Skin of body (tissue), 2 donors: ENCODE data around the gene UBE2E1. TPM values are rescaled to one million over a fixed set of nuclear protein-coding genes. Genes with fewer than 3 reads are reported as not detected.
"Not testable (repeated sequence)": the region's sequence is repeated elsewhere in the genome, so short reads cannot be mapped to it uniquely, and the experiment has no call there.

Experiments
- DNase-seq: peaks from one replicate; lab custom pipeline; 2025; lab: John Stamatoyannopoulos, UW
- total RNA-seq: library from RNA; depleted of rRNA; stranded (reverse); fragments of >200 nt; gene quantifications from one replicate; pipeline ENCODE4 v1.2.3, GENCODE V29; 2014

Gene UBE2E1
- total RNA-seq, 1 donor from 2014 or later = 74.1 TPM

DNA sequence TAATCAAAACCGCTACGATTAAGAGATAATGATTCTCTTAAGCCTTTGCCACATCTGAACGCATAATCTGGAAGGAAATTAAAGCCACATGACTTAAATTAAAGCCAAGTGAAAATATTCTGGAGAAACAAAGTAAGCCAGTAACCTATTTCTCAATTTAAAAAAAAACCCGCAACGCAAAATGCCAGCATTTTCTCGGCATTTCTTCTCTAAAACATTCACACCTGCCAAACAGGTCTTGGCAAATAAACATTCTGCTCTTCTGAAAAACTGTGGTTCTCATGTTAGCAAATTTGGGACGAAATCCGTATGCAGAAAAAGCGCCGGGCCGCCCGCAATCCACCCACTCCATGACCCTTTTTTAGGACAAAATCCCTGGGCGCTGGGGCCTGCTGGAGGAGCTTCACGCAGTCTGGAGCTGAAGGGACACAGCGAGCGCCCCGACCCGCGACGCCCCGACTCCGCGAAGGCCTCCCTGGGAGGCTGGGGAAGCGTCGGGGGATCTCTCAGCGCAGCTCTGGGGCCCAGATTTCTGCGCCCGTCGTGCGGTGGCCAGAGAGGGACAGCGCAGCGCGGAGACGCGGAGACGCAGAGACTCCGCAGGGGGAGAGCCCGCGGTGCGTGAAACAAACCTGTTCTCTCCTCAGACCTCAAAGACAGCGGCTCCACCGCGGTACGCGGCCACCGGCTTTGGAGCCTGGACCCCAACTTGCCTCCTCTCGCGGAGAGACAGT lies 110.6 kb downstream of the UBE2E1 start:
- peak; percentile 26 for DNase-seq

DNA sequence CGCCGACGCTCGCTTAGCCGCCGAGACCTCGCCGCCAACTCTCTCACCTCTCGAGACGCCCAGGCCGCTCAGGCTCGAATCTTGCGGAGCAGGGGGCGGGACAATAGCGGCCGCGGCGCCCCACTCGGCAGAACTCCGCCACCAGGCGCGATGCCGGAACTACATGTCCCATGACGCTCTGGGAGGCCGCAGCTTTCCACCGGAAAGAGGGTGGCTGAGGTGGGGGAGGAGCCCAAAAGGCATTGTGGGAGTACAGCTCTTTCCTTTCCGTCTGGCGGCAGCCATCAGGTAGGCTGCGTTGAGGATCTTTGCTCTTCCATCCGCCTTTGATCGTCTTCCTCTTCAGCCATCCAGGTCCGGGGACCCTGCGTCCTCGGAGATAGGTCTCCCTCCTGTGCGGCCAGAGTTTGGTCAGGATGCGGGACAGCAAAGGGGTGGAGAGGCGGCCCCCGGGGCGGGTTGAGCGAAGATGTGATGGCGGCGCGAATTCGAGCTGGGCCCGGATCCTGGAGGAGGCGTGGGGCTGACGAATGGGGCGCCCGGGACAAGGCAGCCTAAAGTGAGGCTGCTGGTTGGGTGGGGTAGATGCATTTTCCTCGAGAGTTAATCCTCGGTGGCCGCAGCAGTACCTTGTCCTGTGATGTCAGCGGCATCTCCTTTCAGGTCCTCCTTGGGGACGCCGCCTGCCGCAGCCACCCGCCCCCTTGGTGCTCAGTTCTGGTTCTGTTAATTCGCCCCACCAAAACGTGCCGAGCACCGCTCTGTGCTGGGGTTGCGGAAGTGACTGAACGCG lies 111.3 kb downstream of the UBE2E1 start, which contains the start of the genes NKIRAS1 and RPL15:
Gene NKIRAS1 (minus strand): TSS at position 105 of the 793 bp plus-strand sequence. CDS start 6,086 bp downstream, outside the sequence.
Gene RPL15 (plus strand): TSS at position 247 of the 793 bp plus-strand sequence. CDS start 728 bp downstream, outside the sequence.
- peak; percentile 99 for DNase-seq

DNA sequence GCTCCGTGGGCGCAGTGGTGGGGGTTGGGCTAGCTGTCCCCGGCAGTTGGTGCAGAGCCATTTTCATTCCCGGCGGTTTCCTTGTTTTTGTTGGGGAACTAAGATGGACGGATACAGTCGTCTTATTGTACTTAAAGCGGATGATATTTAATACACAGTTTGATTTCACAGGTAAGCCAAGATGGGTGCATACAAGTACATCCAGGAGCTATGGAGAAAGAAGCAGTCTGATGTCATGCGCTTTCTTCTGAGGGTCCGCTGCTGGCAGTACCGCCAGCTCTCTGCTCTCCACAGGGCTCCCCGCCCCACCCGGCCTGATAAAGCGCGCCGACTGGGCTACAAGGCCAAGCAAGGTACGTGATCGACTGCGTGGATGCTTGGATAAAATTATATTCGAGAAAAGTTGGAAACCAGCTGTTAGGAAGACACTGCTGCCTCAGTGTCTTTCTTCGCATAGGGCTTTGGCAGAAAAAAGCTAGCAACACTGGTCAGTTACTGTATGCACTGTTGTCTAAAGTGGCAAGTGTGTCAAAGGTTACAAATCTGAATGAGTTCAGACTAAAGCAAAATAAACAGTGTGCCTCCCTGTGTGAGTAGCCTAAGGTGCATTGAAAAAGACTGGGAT lies 112.0 kb downstream of the UBE2E1 start:
- DNase-seq = peak; percentile 53

DNA sequence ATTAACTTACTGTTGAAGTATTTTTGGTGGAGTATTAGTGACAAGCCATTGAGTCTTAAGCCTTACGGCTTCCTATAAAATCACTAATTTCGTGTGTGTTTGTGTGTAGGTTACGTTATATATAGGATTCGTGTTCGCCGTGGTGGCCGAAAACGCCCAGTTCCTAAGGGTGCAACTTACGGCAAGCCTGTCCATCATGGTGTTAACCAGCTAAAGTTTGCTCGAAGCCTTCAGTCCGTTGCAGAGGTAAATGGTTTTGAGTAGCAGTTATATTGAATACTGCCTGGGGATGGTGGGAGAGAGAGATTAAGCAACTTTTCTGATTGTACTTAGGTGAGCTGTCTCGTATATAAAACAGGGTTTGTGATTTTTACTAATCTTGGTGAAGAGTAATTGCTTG lies 112.6 kb downstream of the UBE2E1 start:
- DNase-seq = not testable (repeated sequence)

DNA sequence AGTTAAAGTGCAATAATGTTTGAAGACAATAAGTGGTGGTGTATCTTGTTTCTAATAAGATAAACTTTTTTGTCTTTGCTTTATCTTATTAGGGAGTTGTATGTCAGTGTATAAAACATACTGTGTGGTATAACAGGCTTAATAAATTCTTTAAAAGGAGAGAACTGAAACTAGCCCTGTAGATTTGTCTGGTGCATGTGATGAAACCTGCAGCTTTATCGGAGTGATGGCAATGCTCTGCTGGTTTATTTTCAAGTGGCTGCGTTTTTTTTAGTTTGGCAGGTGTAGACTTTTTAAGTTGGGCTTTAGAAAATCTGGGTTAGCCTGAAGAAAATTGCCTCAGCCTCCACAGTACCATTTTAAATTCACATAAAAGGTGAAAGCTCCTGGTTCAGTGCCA lies 113.9 kb downstream of the UBE2E1 start:
- no peak for DNase-seq

DNA sequence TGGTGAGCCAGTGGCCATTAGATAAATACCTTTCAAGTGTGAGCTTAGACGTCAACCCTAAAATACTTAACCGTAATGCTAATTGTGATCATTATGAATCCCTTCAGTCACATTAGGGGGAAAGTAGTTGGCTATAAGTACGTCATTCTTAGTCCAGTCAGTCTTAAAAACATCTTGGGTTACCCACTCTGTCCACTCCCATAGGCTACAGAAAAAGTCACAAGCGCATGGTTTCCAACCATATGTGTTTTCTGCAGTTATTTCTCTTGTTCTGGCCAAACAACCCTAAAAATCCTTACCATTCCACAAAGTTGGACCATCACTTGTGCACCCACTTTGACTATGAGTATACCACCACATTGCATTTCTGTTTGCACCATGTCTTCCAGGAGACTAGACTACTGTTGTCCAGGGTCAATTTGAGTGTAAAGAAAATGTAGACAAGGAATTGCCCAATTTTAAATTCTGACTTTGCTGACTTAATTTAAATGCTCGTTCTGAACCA lies 114.4 kb downstream of the UBE2E1 start:
- DNase-seq = no peak

DNA sequence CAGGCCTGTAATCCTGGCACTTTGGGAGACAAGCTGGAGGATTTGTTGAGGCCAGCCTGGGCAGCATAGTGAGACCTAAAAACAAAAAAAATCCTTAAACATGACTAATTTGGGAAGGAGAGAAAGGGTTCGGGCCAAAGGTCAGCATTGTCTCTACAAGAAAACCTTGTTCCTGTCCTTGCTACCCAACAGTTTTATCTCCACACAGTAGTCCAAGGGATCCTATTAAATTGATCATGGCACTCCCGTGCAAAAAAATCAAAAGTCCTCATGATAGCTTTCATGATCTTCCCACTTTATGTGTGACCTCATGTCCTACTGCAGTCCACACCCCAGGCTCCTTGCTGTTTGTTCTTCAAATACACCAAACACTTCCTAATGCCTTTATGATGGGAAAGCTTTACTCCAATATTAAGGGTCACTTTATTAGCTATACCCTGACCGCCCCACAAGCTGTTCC lies 115.3 kb downstream of the UBE2E1 start:
- no peak for DNase-seq

DNA sequence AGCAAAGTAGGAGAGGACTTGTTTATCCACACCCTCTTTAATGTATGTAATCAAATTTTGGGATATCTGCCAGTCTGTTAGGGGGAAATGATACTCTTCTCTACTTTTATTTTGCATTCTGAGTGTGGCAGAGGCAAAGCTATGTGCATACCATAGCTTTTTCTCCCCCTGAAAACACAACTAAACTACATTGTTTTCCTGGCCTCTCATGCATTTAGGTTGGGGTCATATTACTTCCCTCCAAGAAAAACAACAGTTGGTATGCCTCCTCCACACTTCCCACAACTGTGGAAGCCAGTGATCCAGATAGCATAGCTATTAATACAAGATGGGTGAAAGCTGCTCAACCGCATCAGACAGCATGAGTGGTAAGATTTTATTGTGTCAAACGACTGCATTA lies 118.0 kb downstream of the UBE2E1 start:
- DNase-seq = no peak

DNA sequence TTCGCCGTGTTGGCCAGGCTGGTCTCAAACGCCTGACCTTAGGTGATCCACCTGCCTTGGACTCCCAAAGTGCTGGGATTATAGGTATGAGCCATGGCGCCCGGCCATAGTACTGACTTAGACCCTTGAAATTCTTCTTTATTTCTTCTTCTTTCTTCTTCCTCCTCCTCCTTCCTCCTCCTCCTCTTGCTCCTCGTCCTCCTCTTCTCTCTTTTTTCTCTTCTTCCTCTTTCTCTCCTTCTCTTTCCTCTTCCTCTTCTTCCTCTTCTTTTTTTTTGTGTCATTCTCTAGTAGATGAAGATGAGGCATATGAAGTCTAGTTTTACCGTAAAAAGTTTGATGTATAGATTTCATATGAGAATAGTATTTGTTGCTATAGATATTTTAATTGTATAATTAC lies 120.5 kb downstream of the UBE2E1 start:
- DNase-seq = no peak

DNA sequence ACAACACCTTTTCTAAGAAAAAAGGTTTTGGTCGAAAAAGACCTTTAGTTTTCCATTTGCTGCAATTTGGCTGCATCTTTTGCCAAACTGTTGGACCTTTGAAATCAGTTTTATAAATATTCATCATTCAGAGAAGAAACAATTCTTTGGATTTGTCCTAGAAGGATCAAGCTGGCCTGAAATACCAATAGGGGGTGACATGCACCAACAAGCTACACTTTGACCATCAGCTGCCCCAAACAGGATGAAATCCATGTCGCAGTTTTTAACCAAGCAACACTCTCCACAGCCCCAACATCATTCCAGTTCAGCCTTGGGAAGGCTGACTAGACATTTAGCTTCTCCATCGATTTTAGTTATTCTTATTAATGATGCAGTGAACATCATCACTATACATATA lies 121.0 kb downstream of the UBE2E1 start:
- DNase-seq = no peak

DNA sequence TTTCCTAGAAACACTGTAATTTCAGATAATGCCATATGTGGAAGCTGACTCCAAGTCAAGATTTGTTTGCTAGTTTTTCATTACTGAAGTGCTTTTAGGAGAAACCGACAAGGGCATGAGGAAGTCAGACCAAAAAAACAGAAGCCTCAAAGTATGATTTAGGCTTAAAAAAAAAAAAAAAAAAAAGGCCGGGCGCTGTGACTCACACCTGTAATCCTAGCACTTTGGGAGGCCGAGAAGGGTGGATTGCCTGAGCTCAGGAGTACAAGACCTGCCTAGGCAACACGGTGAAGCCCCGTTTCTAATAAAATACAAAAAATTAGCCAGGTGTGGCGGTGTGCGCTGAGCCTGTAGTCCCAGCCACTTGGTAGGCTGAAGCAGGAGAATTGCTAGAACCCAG lies 122.8 kb downstream of the UBE2E1 start:
- DNase-seq = peak; percentile 42

DNA sequence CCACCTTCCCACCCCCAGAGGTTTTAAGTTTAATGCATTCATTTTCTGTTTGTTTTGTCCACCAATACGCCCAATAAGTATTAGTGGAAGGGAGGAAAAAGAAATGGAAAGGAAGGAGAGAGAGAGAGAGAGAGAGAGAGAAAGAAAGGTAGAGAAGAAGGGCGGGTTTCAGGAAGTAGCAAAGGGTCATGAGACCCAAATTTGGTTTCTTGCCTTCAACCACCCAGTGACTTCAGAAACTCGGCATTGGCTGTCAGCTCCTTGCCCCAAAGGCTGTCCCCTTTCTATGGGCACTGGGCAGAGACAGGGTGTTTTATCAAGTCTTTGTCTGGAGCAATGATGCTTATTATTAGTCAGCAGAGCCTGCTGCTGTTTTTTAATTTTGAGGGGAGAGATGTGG lies 125.8 kb downstream of the UBE2E1 start:
- no peak for DNase-seq

DNA sequence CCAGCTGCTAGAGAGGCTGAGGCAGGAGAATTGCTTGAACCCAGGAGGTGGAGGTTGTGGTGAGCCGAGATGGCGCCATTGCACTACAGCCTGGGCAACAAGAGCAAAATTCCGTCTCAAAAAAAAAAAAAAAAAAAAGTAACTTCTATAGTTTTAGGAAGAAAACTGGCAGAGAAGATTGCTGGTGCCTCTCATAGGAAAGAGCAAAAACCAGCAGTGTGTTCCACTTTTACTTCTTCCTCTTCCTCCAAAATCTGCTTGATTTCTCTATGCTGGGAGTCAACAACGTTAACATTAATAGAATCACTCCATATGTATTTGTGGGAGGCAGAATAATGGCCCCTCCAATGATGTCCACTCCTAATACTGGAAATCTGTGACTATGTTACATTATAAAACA lies 126.8 kb downstream of the UBE2E1 start:
- DNase-seq = no peak

DNA sequence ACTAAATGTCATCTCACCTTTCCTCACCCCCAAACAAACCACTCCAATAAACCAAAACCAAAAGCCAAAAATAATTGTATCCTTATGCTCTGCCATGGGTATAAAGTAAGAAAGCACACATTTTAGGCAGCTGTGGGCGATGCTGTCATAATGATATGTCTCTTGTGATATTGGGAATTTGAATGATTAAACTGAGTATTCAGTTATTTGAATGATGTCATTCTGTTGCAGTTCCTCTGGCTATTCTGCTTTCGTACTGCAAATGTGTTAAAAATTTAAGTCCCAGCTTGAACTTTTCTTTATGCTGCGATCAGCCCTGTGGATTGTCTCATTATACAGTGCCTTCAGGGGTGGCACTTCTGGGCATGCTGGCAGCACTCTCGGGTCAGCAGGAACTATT lies 128.5 kb downstream of the UBE2E1 start:
- DNase-seq = peak; percentile 58

DNA sequence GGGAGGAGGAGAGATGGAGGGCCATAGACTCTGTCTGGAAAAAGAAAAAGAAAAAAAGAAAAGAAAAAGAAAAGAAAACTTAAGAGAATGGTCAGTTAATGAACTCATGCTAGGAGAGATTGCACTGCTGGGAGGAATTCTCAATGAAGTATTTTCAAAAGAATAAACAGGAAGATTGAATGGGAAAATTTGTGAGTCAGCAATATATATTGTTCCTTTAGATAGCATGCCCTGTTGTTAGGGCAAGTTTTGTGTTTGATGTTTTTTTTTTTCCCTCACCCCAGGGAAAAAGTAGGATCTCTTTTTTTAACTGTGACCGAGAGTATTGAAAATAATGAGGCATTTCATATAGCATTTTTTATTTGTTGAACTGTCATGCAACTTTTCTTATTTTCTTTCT lies 131.5 kb downstream of the UBE2E1 start:
- no peak for DNase-seq

DNA sequence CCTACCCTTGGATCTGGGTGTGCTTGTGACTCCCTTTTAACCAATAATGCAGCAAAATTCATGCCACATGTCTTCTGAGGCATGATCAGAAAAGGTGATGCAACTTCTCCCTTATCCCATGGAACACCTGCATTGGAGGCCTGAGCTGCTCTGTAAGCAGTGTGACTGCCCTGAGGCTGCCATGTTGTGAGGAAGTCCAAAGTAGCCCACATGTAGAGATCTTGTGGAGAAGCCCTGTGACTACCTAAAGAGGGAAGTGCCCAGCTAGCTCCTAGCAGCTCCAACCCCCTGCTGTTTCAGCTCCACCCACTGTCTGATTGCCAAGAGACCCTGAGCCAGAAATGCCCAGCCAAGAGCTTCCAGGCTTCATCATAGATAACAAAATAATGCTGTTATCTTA lies 132.9 kb downstream of the UBE2E1 start:
- no peak for DNase-seq

DNA sequence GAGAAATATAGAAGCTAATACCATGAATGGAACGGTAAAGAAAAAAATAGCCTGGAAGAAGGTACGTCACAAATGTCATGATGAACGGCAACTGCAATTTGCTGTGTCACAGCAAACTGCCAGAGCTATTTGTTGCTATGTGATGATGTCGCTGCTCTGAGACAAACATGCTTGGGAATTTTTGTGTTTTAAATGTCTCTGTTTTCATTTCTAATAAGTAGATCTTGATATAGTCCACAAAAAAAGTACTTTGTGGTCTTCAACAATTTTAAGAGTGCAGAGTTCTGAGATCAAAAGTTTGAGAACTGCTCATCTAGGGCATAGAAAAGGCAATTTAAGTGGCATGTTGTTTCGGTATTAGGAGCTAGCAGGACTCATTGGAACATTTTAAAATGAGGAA lies 135.0 kb downstream of the UBE2E1 start:
- DNase-seq = no peak

Other genes starting within 250 kb of the UBE2E1 start
- gene NKIRAS1, start 111.0 kb downstream of the UBE2E1 start, total RNA-seq = 15.0 TPM
- gene RPL15, start 111.2 kb downstream of the UBE2E1 start, total RNA-seq = 2,171 TPM
- gene NR1D2, start 139.3 kb downstream of the UBE2E1 start, total RNA-seq = 28.9 TPM